Liver (tissue), 3 donors: Measurements from ENCODE around the gene P2RX3.

Source experiments
- ATF3 ChIP-seq: IDR thresholded peaks from 2 replicates; pipeline ENCODE4 v1.6.1; 2016; ENCODE audit warnings: antibody characterized with exemption
- CTCF ChIP-seq: fragments of 150-350 bp; IDR thresholded peaks from 2 replicates; pipeline ENCODE4 v1.5.1; 2017; ENCODE audit warnings: improper control_type of control experiment, low read depth, low read length; ENCODE audit not compliant: missing input control
- EGR1 ChIP-seq, 2 donors: IDR thresholded peaks; 2 replicates each; pipeline ENCODE4 v1.6.1; 2016 to 2018; ENCODE audit warnings: antibody characterized with exemption in 2 of 2, low read depth in 2 of 2
- FOXA1 ChIP-seq: IDR thresholded peaks from 2 replicates; pipeline ENCODE4 v1.6.1; 2016; ENCODE audit warnings: antibody characterized with exemption
- JUND ChIP-seq, 2 donors: IDR thresholded peaks; 2 replicates each; pipeline ENCODE4 v1.6.1; 2016; ENCODE audit warnings: antibody characterized with exemption in 2 of 2
- MAX ChIP-seq: IDR thresholded peaks from 2 replicates; pipeline ENCODE4 v1.6.1; 2016; ENCODE audit warnings: antibody characterized with exemption
- RAD21 ChIP-seq, 2 donors: IDR thresholded peaks; 2 replicates each; pipeline ENCODE4 v1.6.1; 2016; ENCODE audit warnings: antibody characterized with exemption in 2 of 2, mild to moderate bottlenecking in 2 of 2
- REST ChIP-seq: IDR thresholded peaks from 2 replicates; pipeline ENCODE4 v1.6.1; 2016; ENCODE audit warnings: antibody characterized with exemption, mild to moderate bottlenecking
- RXRA ChIP-seq, 2 donors: IDR thresholded peaks; 2 replicates each; pipeline ENCODE4 v1.6.1; 2017 to 2018; ENCODE audit warnings: antibody characterized with exemption in 2 of 2, mild to moderate bottlenecking in 1 of 2
- SP1 ChIP-seq: IDR thresholded peaks from 2 replicates; pipeline ENCODE4 v1.6.1; 2018; ENCODE audit warnings: antibody characterized with exemption, mild to moderate bottlenecking
- TAF1 ChIP-seq: conservative IDR thresholded peaks from 2 replicates; pipeline ENCODE4 v1.6.1; 2016; ENCODE audit warnings: antibody characterized with exemption, mild to moderate bottlenecking
- YY1 ChIP-seq: IDR thresholded peaks from 2 replicates; pipeline ENCODE4 v1.6.1; 2016; ENCODE audit warnings: antibody characterized with exemption, mild to moderate bottlenecking
- ZBTB33 ChIP-seq: IDR thresholded peaks from 2 replicates; pipeline ENCODE4 v1.6.1; 2016; ENCODE audit warnings: antibody characterized with exemption
- donor health status: healthy.
- donor health status: healthy.

- TF ChIP-seq CTCF, result no peak
- no peak for TF ChIP-seq SP1
- TF ChIP-seq RAD21 (IDR thresholded peaks at IDR 0.05), result peak; percentile 49 to 62
- TF ChIP-seq TAF1, result no peak
- no peak for TF ChIP-seq FOXA1
- no peak for TF ChIP-seq REST
- no peak for TF ChIP-seq MAX
- TF ChIP-seq YY1, result no peak
- no peak for TF ChIP-seq EGR1 (IDR thresholded peaks at IDR 0.05; ENCODE audit: low read depth in 2 of 2)
- no peak for TF ChIP-seq ATF3
- TF ChIP-seq JUND (IDR thresholded peaks at IDR 0.05), result no peak
- TF ChIP-seq ZBTB33, result no peak
- no peak for TF ChIP-seq RXRA (IDR thresholded peaks at IDR 0.05)
Measured at GRCh38 chr11:57387289-57388030, 49.3 kb downstream of the P2RX3 start.
